Measurements from ENCODE around the gene NFKBIB.
"Not testable (repeated sequence)": the region's sequence is repeated elsewhere in the genome, so short reads cannot be mapped to it uniquely, and the experiment has no call there.

GRCh38 chr19:38873400-38873799 lies 26.4 kb upstream of the NFKBIB start:
- TF ChIP-seq EP300 (IDR thresholded peaks at IDR 0.05); POLR2A (IDR thresholded peaks at IDR 0.05; ENCODE audit: low read depth); CTCF (IDR thresholded peaks at IDR 0.05): not testable (repeated sequence)
